Stimulated activated CD8-positive, alpha-beta memory T cell treated with anti-CD3 and anti-CD28 coated beads, Interleukin-7, amount 100 ng/mL, for 24 hours (primary cell): ENCODE results near the gene TRMT44.
"Not testable (repeated sequence)": the region's sequence is repeated elsewhere in the genome, so short reads cannot be mapped to it uniquely, and the experiment has no call there.

Experiments used
- DNase-seq: peaks from one replicate; pipeline ENCODE4 v3.0.0-alpha.2; 2020; ENCODE audit warnings: low read depth

Gene TRMT44

GRCh38 chr4:8513080-8513479, 72.5 kb downstream of the TRMT44 start:
- DNase-seq, result not testable (repeated sequence)

GRCh38 chr4:8513931-8514330, 73.4 kb downstream of the TRMT44 start:
- DNase-seq, result no peak

GRCh38 chr4:8514391-8514790, 73.8 kb downstream of the TRMT44 start:
- no peak for DNase-seq

- no peak for DNase-seq
Observed at GRCh38 chr4:8515316-8516060, 74.9 kb downstream of the TRMT44 start.

GRCh38 chr4:8516061-8516573, 75.5 kb downstream of the TRMT44 start:
- DNase-seq, result no peak

GRCh38 chr4:8516996-8517550, 76.5 kb downstream of the TRMT44 start:
- no peak for DNase-seq

- no peak for DNase-seq
Observed at GRCh38 chr4:8517946-8518345, 77.4 kb downstream of the TRMT44 start.

- no peak for DNase-seq
Observed at GRCh38 chr4:8522160-8523120, 81.9 kb downstream of the TRMT44 start.

GRCh38 chr4:8523175-8523574, 82.6 kb downstream of the TRMT44 start:
- DNase-seq, result no peak

- no peak for DNase-seq
Observed at GRCh38 chr4:8523766-8524165, 83.2 kb downstream of the TRMT44 start.

GRCh38 chr4:8524595-8525382, 84.2 kb downstream of the TRMT44 start:
- no peak for DNase-seq

GRCh38 chr4:8525383-8526120, 85.0 kb downstream of the TRMT44 start:
- no peak for DNase-seq
